ENCODE measurements around the gene BNIP5.

GRCh38 chr6:36305885-36306284 is 30.8 kb downstream of the BNIP5 start:
- TF ChIP-seq CTCF (IDR thresholded peaks at IDR 0.05) (no peak), POLR2A (IDR thresholded peaks at IDR 0.05) (no peak)
